Measurements from ENCODE around the gene LILRA5. TPM values are rescaled to one million over a fixed set of nuclear protein-coding genes. Genes with fewer than 3 reads are reported as not detected.
"Not testable (repeated sequence)": the region's sequence is repeated elsewhere in the genome, so short reads cannot be mapped to it uniquely, and the experiment has no call there.

Gene LILRA5
- total and polyA plus RNA-seq, 2 of the 4 experiments (the other 2 are of a cell fraction): not detected

- ATAC-seq (ENCODE audit: low read depth): not testable (repeated sequence)
These were observed 26.7 kb downstream of the LILRA5 start for GRCh38 chr19:54286283-54286682.

GRCh38 chr19:54285427-54286056, 27.4 kb downstream of the LILRA5 start:
- intact Hi-C loops (cut with micrococcal nuclease); POLR2A ChIA-PET (ENCODE audit: unreplicated experiment); H3K18ac ChIP-seq (ENCODE audit: low read depth, low read length); in situ Hi-C loops (cut with MboI; ENCODE audit: low sequenced_read_pairs); H2AK5ac ChIP-seq (ENCODE audit: low read depth, low read length); H3K4me1 ChIP-seq (ENCODE audit: control insufficient read depth, insufficient read depth, low read length); H2BK5ac ChIP-seq (ENCODE audit: low read depth, low read length, poor library complexity, severe bottlenecking); BruUV-seq (replicated peaks); H2BK120ac ChIP-seq (ENCODE audit: low read depth, low read length); H4K8ac ChIP-seq (ENCODE audit: low read depth in 2 of 2, low read length in 2 of 2); DNase-seq; H2BK15ac ChIP-seq (ENCODE audit: low read depth, low read length); H2AFZ ChIP-seq (replicated peaks; ENCODE audit: low read length, poor library complexity); H4K20me1 ChIP-seq (ENCODE audit: insufficient read depth, low read length); H3K27me3 ChIP-seq (ENCODE audit: control insufficient read depth, insufficient read depth, low read length); H4K5ac ChIP-seq (ENCODE audit: low read depth, low read length); dilution Hi-C loops (cut with HindIII; ENCODE audit: low sequenced_read_pairs, unreplicated experiment); H3K4ac ChIP-seq (ENCODE audit: low read depth, low read length); H3K4me3 ChIP-seq (ENCODE audit: insufficient read depth, low read depth, low read length); H3K56ac ChIP-seq (ENCODE audit: extremely low read depth, insufficient read depth, low read length); H3K27ac ChIP-seq (ENCODE audit: insufficient read depth, low read length); H4K91ac ChIP-seq (ENCODE audit: insufficient read depth, low read depth, low read length); H3K9me3 ChIP-seq (ENCODE audit: control insufficient read depth, insufficient read depth, low read length); H3K4me2 ChIP-seq (ENCODE audit: low read depth, low read length); ATAC-seq (ENCODE audit: low read depth); H3K23ac ChIP-seq (ENCODE audit: low read depth, low read length); H3K9ac ChIP-seq (ENCODE audit: low read depth, low read length); H3K9me1 ChIP-seq (ENCODE audit: insufficient read depth, low read length); H2AK9ac ChIP-seq (replicated peaks; ENCODE audit: low read depth, low read length, poor library complexity); CTCF ChIA-PET; H3K36me3 ChIP-seq (ENCODE audit: control insufficient read depth, insufficient read depth, low read length); H2BK20ac ChIP-seq (ENCODE audit: low read depth, low read length); H3K14ac ChIP-seq (replicated peaks; ENCODE audit: low read depth, low read length); H3K79me1 ChIP-seq (ENCODE audit: low read depth in 1 of 2, low read length in 2 of 2): not testable (repeated sequence)
- 38% methylated on average over 4 of the region's 12 CpGs; no CpG with 5 or more reads in 1 of the 2 experiments for WGBS, 2 experiments (ENCODE audit: extremely low coverage in 2 of 2, insufficient read length in 1 of 2)

More at GRCh38 chr19:54286283-54286682, 26.7 kb downstream of the LILRA5 start:
- H2AK9ac ChIP-seq (replicated peaks; ENCODE audit: low read depth, low read length, poor library complexity); H2BK15ac ChIP-seq (ENCODE audit: low read depth, low read length); H3K9me1 ChIP-seq (ENCODE audit: insufficient read depth, low read length); H2BK120ac ChIP-seq (ENCODE audit: low read depth, low read length); CTCF ChIA-PET; H3K27ac ChIP-seq (ENCODE audit: insufficient read depth, low read length); H3K14ac ChIP-seq (replicated peaks; ENCODE audit: low read depth, low read length); H3K4me2 ChIP-seq (ENCODE audit: low read depth, low read length); H3K4me3 ChIP-seq (ENCODE audit: insufficient read depth, low read depth, low read length); in situ Hi-C loops (cut with MboI; ENCODE audit: low sequenced_read_pairs); H2BK5ac ChIP-seq (ENCODE audit: low read depth, low read length, poor library complexity, severe bottlenecking); H3K9me3 ChIP-seq (ENCODE audit: control insufficient read depth, insufficient read depth, low read length); H4K8ac ChIP-seq (ENCODE audit: low read depth in 2 of 2, low read length in 2 of 2); H2AK5ac ChIP-seq (ENCODE audit: low read depth, low read length); H3K36me3 ChIP-seq (ENCODE audit: control insufficient read depth, insufficient read depth, low read length); H3K27me3 ChIP-seq (ENCODE audit: control insufficient read depth, insufficient read depth, low read length); BruUV-seq (replicated peaks); POLR2A ChIA-PET (ENCODE audit: unreplicated experiment); H2AFZ ChIP-seq (replicated peaks; ENCODE audit: low read length, poor library complexity); H3K9ac ChIP-seq (ENCODE audit: low read depth, low read length); H3K4me1 ChIP-seq (ENCODE audit: control insufficient read depth, insufficient read depth, low read length); H4K5ac ChIP-seq (ENCODE audit: low read depth, low read length); H3K56ac ChIP-seq (ENCODE audit: extremely low read depth, insufficient read depth, low read length); H3K79me1 ChIP-seq (ENCODE audit: low read depth in 1 of 2, low read length in 2 of 2); H4K91ac ChIP-seq (ENCODE audit: insufficient read depth, low read depth, low read length); H3K23ac ChIP-seq (ENCODE audit: low read depth, low read length); dilution Hi-C loops (cut with HindIII; ENCODE audit: low sequenced_read_pairs, unreplicated experiment); DNase-seq; H4K20me1 ChIP-seq (ENCODE audit: insufficient read depth, low read length); H2BK20ac ChIP-seq (ENCODE audit: low read depth, low read length); H3K18ac ChIP-seq (ENCODE audit: low read depth, low read length); intact Hi-C loops (cut with micrococcal nuclease); H3K4ac ChIP-seq (ENCODE audit: low read depth, low read length): not testable (repeated sequence)
- WGBS, 2 experiments (ENCODE audit: extremely low coverage in 2 of 2, insufficient read length in 1 of 2): no CpG with 5 or more reads among the region's 10 CpGs

Data from IMR-90 (cell line).